WTC11 (cell line): Measurements from ENCODE around the gene MCHR2. TPM values are rescaled to one million over a fixed set of nuclear protein-coding genes. Genes with fewer than 3 reads are reported as not detected.
A peak's percentile ranks its signal among the peaks of the same experiment; 100 is the strongest.

Experiments
- ATAC-seq: fragments of 200-7000 bp; cut with Tn5 transposase; 2 replicates; pipeline ENCODE4 v1.10.0; 2021; ENCODE audit warnings: mild to moderate bottlenecking, moderate library complexity
- CTCF ChIA-PET: fragments of 300-600 bp; sonication (Branson Sonifier 250); formaldehyde crosslinking; loops from one replicate; lab custom pipeline; 2021; ENCODE audit warnings: antibody characterized with exemption; lab: Charles Lee
- POLR2A ChIA-PET: fragments of 350-600 bp; sonication (Branson Sonifier 250); formaldehyde crosslinking; loops from one replicate; lab custom pipeline; 2021; ENCODE audit warnings: antibody characterized with exemption; lab: Charles Lee
- DNase-seq: peaks from one replicate; pipeline ENCODE4 v3.0.0; 2021; ENCODE audit warnings: low spot score
- H3K27ac Mint-ChIP-seq: 2 replicates; pipeline ENCODE4 v1.8.0; 2021; ENCODE audit warnings: mixed read lengths
- H3K27me3 Mint-ChIP-seq: 2 replicates; pipeline ENCODE4 v1.8.0; 2021; ENCODE audit warnings: low read depth, mild to moderate bottlenecking, moderate library complexity, mixed read lengths
- H3K36me3 Mint-ChIP-seq: 2 replicates; pipeline ENCODE4 v1.8.0; 2021; ENCODE audit warnings: mixed read lengths
- H3K4me1 Mint-ChIP-seq: 2 replicates; pipeline ENCODE4 v1.8.0; 2022; ENCODE audit warnings: mixed read lengths
- H3K4me3 Mint-ChIP-seq: 2 replicates; pipeline ENCODE4 v1.8.0; 2021; ENCODE audit warnings: mild to moderate bottlenecking, moderate library complexity, mixed read lengths
- H3K9me3 Mint-ChIP-seq: 2 replicates; pipeline ENCODE4 v1.8.0; 2021; ENCODE audit warnings: mixed read lengths
- CBFB ChIP-seq: sonication (generic); formaldehyde crosslinking; IDR thresholded peaks from 2 replicates; pipeline ENCODE4 v1.8.1; 2022; ENCODE audit warnings: mild to moderate bottlenecking, low read depth, missing genetic modification reagents
- ESRRA ChIP-seq: sonication (generic); formaldehyde crosslinking; IDR thresholded peaks from 2 replicates; pipeline ENCODE4 v1.8.1; 2022; ENCODE audit warnings: mild to moderate bottlenecking, missing genetic modification reagents, borderline replicate concordance
- GABPB1 ChIP-seq: sonication (generic); formaldehyde crosslinking; IDR thresholded peaks from 2 replicates; pipeline ENCODE4 v1.8.1; 2023; ENCODE audit warnings: mild to moderate bottlenecking, missing genetic modification reagents
- GTF2I ChIP-seq: fragments of 250-450 bp; sonication (Bioruptor Pico); conservative IDR thresholded peaks from 2 replicates; pipeline ENCODE4 v1.4.0; 2021; ENCODE audit warnings: mild to moderate bottlenecking
- JUN ChIP-seq: sonication (generic); formaldehyde crosslinking; IDR thresholded peaks from 2 replicates; pipeline ENCODE4 v1.8.0; 2023; ENCODE audit warnings: mild to moderate bottlenecking, missing genetic modification reagents
- NR1H2 ChIP-seq: sonication (generic); formaldehyde crosslinking; IDR thresholded peaks from 2 replicates; pipeline ENCODE4 v1.9.0; 2021; ENCODE audit warnings: mild to moderate bottlenecking, moderate library complexity, missing genetic modification reagents
- NR3C1 ChIP-seq: sonication (generic); formaldehyde crosslinking; conservative IDR thresholded peaks from 2 replicates; pipeline ENCODE4 v1.8.1; 2023; ENCODE audit warnings: low read depth, mild to moderate bottlenecking, missing genetic modification reagents
- SMAD3 ChIP-seq: sonication (generic); formaldehyde crosslinking; IDR thresholded peaks from 2 replicates; pipeline ENCODE4 v1.8.0; 2022; ENCODE audit warnings: missing genetic modification reagents, mild to moderate bottlenecking, borderline replicate concordance
- TEAD4 ChIP-seq: sonication (generic); formaldehyde crosslinking; IDR thresholded peaks from 2 replicates; pipeline ENCODE4 v1.8.0; 2022; ENCODE audit warnings: mild to moderate bottlenecking, missing genetic modification reagents
- TP53 ChIP-seq: sonication (generic); formaldehyde crosslinking; IDR thresholded peaks from 2 replicates; pipeline ENCODE4 v1.8.1; 2023; ENCODE audit warnings: mild to moderate bottlenecking, missing genetic modification reagents
- ZBTB21 ChIP-seq: sonication (generic); formaldehyde crosslinking; IDR thresholded peaks from 2 replicates; pipeline ENCODE4 v1.8.1; 2023; ENCODE audit warnings: mild to moderate bottlenecking, missing genetic modification reagents, borderline replicate concordance
- ZNF317 ChIP-seq: sonication (generic); formaldehyde crosslinking; IDR thresholded peaks from 2 replicates; pipeline ENCODE4 v1.8.1; 2023; ENCODE audit warnings: low read depth, mild to moderate bottlenecking, moderate library complexity, missing genetic modification reagents, borderline replicate concordance
- ZNF396 ChIP-seq: fragments of 250-450 bp; sonication (Bioruptor Pico); IDR thresholded peaks from 2 replicates; pipeline ENCODE4 v1.8.0; 2021; ENCODE audit warnings: mild to moderate bottlenecking, moderate library complexity, borderline replicate concordance
- ZNF416 ChIP-seq: fragments of 250-450 bp; sonication (Bioruptor Pico); IDR thresholded peaks from 2 replicates; pipeline ENCODE4 v1.9.0; 2021; ENCODE audit warnings: mild to moderate bottlenecking, inconsistent platforms
- total RNA-seq: library from RNA; stranded (reverse); gene quantifications from 3 replicates; pipeline ENCODE4 v1.2.3, GENCODE V29; 2021
- TF ChIP-seq, protein P1 (sequence below): sonication (generic); formaldehyde crosslinking; IDR thresholded peaks from 2 replicates; pipeline ENCODE4 v1.8.1; 2023; ENCODE audit warnings: mild to moderate bottlenecking, missing genetic modification reagents
- TF ChIP-seq, protein P2 (sequence below): fragments of 250-450 bp; sonication (Bioruptor Pico); IDR thresholded peaks from 2 replicates; pipeline ENCODE4 v2.1.2; 2022; ENCODE audit warnings: mild to moderate bottlenecking, moderate library complexity
- TF ChIP-seq, protein P3 (sequence below): fragments of 250-450 bp; sonication (Bioruptor Pico); IDR thresholded peaks from 2 replicates; pipeline ENCODE4 v1.8.0; 2021; ENCODE audit warnings: mild to moderate bottlenecking
- TF ChIP-seq, protein P4 (sequence below): sonication (generic); formaldehyde crosslinking; IDR thresholded peaks from 2 replicates; pipeline ENCODE4 v1.8.0; 2023; ENCODE audit warnings: mild to moderate bottlenecking, missing genetic modification reagents
- TF ChIP-seq, protein P5 (sequence below): sonication (generic); formaldehyde crosslinking; conservative IDR thresholded peaks from 2 replicates; pipeline ENCODE4 v1.8.1; 2022; ENCODE audit warnings: mild to moderate bottlenecking, missing genetic modification reagents

Gene MCHR2
- total RNA-seq, 1 experiment from 2014 or later: not detected

DNA sequence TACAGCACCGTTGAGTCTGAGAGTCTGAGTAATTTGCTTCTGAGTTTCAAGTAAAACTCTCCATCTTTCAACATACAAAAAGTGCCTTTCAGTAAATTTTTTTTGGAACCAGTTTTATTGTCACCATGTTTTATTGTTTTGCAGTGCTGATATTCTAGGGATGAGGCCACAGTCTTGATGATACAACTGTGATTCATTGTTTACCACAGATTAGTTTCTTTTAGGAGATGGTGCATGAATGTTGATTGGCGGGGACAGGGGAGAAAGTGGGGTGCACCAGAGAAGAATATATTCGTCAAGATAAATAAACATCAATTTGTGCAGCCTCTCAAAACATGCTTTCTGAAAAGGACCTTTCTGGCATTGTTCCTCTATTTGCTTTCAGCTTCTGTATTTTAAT, 109.0 kb downstream of the MCHR2 start:
- Mint-ChIP-seq H3K27me3 (no peaks in the 10 kb centered on the region; the same call in 1 of the 2 replicates), H3K9me3 (no peaks in the 10 kb centered on the region), H3K4me1 (peaks cover 8% of the 10 kb centered on the region), H3K4me3 (no peak overlapping the region), H3K36me3 (no peaks in the 10 kb centered on the region), H3K27ac (no peak overlapping the region)
- no peak for DNase-seq
- TF ChIP-seq ZBTB21 (CRISPR knock-in tag): no peak
- TF ChIP-seq GABPB1 (CRISPR knock-in tag): no peak
- ChIA-PET CTCF (interaction anchor here (1.5 kb wide), 1 partner anchor 17 kb away, joined by 3 read pairs; no protein-coding TSS in a partner anchor), POLR2A (no interaction called here)
- ATAC-seq: no peak

DNA sequence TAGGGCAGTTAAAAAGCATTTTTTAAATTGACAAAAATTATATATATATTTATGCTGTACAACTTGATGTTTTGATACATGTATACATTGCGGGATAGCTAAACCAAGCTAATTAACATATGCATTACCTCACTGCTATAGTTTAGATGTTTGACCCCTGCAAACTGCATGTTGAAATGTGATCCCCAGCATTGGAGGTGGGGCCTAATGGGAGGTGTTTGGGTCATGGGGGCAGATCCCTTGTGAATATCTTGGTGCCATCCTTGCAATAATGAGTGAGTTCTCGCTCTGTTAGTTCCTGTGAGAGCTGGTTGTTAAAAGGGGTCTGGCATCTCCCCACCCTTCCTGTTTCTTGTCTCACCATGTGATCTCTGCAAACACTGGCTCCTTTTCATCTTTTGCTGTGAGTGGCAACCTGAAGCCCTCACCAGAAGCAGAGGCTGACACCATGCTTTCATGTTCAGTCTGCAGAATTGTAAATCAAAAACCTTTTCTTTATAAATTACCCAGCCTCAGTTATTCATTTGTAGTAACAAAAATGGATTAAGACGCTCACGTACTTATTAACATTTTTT, 111.8 kb downstream of the MCHR2 start:
- POLR2A ChIA-PET: no interaction called here
- peak; percentile 62 for ATAC-seq
- H3K27ac Mint-ChIP-seq: no peak overlapping the region
- H3K36me3 Mint-ChIP-seq: no peaks in the 10 kb centered on the region
- H3K4me1 Mint-ChIP-seq: peaks cover 8% of the 10 kb centered on the region
- H3K4me3 Mint-ChIP-seq: no peak overlapping the region
- TF ChIP-seq JUN (no peak), TP53 (CRISPR knock-in tag) (no peak)
- TF ChIP-seq, all 79 proteins: peak for 0
- no peak for DNase-seq
- CTCF ChIA-PET: interaction anchor here (0.8 to 3.1 kb wide), 2 partner anchors 14 to 120 kb away, joined by 3 to 17 read pairs; no protein-coding TSS in a partner anchor
- Mint-ChIP-seq H3K9me3 (no peaks in the 10 kb centered on the region), H3K27me3 (no peaks in the 10 kb centered on the region)

DNA sequence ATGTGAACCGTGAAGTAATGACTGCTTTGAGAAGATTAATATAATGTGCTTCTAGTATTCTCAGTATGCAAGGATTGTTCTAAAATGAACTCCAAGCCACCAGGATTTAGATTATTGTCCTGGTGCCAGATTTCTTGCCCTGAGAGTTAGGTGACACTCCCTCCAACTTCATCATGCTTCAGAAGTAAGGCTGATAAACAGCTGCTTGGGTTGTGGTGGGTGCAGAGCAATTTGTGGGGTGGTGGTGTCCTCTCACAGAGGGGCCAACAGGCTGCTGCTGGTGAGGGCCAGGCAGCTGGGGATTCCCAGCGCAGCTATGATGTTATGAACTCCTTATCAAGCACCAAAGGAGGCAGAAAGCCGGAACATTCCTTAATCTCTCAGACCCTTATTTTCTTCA, 114.6 kb downstream of the MCHR2 start:
- TF ChIP-seq GTF2I (CRISPR knock-in tag): no peak
- no peak for TF ChIP-seq SMAD3 (CRISPR knock-in tag)
- TF ChIP-seq ZNF317: no peak
- no peak for TF ChIP-seq ZNF396 (CRISPR knock-in tag)
- TF ChIP-seq NR1H2: no peak
- TF ChIP-seq CBFB: no peak
- no peak for TF ChIP-seq ZNF416 (CRISPR knock-in tag)
- H3K9me3 Mint-ChIP-seq: no peaks in the 10 kb centered on the region
- peaks cover 8% of the 10 kb centered on the region for H3K4me1 Mint-ChIP-seq
- H3K27me3 Mint-ChIP-seq: no peaks in the 10 kb centered on the region
- CTCF ChIA-PET: interaction anchor here (1.1 kb wide), 1 partner anchor 12 kb away, joined by 3 read pairs; no protein-coding TSS in a partner anchor
- POLR2A ChIA-PET: no interaction called here
- no peaks in the 10 kb centered on the region for H3K36me3 Mint-ChIP-seq
- no peak overlapping the region for H3K4me3 Mint-ChIP-seq
- ATAC-seq (no peak), DNase-seq (no peak)
- H3K27ac Mint-ChIP-seq: no peak overlapping the region

DNA sequence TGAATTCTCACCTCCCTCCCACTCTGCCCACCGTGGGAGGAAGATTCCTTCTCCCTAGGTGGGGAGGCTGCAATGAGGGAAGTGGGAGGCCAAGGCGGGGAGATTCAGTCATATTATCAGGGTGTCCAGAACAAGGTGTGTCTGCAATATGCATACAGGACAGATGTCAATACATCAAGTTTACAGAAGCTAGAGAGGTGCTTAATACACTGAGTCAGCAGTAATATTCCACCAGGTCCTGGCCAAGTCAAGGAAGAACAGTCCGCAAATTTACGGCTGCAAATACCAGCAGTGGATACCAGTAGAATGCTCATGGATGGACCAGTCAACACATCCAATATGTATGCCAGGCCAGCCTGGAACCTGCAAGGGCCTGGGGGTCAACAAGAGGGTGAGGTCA, 119.0 kb downstream of the MCHR2 start:
- H3K9me3 Mint-ChIP-seq: no peaks in the 10 kb centered on the region
- no peaks in the 10 kb centered on the region for H3K27me3 Mint-ChIP-seq
- DNase-seq (no peak), ATAC-seq (no peak)
- H3K4me1 Mint-ChIP-seq: peaks cover 7% of the 10 kb centered on the region; the same call in 1 of the 2 replicates
- ChIA-PET POLR2A (no interaction called here), CTCF (no interaction called here)
- no peak overlapping the region for H3K27ac Mint-ChIP-seq
- TF ChIP-seq, protein P1, sequence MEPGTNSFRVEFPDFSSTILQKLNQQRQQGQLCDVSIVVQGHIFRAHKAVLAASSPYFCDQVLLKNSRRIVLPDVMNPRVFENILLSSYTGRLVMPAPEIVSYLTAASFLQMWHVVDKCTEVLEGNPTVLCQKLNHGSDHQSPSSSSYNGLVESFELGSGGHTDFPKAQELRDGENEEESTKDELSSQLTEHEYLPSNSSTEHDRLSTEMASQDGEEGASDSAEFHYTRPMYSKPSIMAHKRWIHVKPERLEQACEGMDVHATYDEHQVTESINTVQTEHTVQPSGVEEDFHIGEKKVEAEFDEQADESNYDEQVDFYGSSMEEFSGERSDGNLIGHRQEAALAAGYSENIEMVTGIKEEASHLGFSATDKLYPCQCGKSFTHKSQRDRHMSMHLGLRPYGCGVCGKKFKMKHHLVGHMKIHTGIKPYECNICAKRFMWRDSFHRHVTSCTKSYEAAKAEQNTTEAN (CRISPR knock-in tag): no peak
- TF ChIP-seq NR3C1 (CRISPR knock-in tag): no peak
- H3K4me3 Mint-ChIP-seq: no peak overlapping the region
- no peaks in the 10 kb centered on the region for H3K36me3 Mint-ChIP-seq

DNA sequence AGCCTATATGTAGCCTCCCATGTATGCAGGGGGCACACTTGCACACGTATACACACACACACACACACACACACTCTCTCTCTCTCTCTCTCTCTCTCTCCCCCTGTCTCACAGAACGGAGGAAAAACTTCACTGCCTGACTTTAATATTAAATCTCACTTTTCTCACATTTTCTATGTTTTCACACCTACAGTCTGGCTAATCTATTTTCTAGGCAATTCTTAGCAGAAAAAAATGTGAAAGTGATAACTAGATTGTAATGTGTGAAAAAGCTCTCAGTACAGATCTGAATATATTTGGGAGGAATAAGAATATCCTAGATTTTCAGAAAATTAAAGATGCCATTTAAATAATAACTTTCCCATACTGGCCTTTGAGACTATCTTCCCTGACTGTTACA, 120.9 kb downstream of the MCHR2 start:
- Mint-ChIP-seq H3K9me3 (no peaks in the 10 kb centered on the region), H3K27ac (no peak overlapping the region), H3K27me3 (peaks cover 14% of the 10 kb centered on the region), H3K4me3 (no peak overlapping the region), H3K36me3 (no peaks in the 10 kb centered on the region), H3K4me1 (peaks cover 7% of the 10 kb centered on the region; the same call in 1 of the 2 replicates)
- POLR2A ChIA-PET: no interaction called here
- no peak for ATAC-seq
- DNase-seq: no peak
- CTCF ChIA-PET: no interaction called here
- TF ChIP-seq ESRRA (CRISPR knock-in tag) (no peak), TEAD4 (CRISPR knock-in tag) (no peak)
- TF ChIP-seq, protein P2, sequence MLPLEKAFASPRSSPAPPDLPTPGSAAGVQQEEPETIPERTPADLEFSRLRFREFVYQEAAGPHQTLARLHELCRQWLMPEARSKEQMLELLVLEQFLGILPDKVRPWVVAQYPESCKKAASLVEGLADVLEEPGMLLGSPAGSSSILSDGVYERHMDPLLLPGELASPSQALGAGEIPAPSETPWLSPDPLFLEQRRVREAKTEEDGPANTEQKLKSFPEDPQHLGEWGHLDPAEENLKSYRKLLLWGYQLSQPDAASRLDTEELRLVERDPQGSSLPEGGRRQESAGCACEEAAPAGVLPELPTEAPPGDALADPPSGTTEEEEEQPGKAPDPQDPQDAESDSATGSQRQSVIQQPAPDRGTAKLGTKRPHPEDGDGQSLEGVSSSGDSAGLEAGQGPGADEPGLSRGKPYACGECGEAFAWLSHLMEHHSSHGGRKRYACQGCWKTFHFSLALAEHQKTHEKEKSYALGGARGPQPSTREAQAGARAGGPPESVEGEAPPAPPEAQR (CRISPR knock-in tag): no peak
- TF ChIP-seq, protein P3, sequence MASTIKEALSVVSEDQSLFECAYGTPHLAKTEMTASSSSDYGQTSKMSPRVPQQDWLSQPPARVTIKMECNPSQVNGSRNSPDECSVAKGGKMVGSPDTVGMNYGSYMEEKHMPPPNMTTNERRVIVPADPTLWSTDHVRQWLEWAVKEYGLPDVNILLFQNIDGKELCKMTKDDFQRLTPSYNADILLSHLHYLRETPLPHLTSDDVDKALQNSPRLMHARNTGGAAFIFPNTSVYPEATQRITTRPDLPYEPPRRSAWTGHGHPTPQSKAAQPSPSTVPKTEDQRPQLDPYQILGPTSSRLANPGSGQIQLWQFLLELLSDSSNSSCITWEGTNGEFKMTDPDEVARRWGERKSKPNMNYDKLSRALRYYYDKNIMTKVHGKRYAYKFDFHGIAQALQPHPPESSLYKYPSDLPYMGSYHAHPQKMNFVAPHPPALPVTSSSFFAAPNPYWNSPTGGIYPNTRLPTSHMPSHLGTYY (CRISPR knock-in tag): no peak
- TF ChIP-seq, protein P4, sequence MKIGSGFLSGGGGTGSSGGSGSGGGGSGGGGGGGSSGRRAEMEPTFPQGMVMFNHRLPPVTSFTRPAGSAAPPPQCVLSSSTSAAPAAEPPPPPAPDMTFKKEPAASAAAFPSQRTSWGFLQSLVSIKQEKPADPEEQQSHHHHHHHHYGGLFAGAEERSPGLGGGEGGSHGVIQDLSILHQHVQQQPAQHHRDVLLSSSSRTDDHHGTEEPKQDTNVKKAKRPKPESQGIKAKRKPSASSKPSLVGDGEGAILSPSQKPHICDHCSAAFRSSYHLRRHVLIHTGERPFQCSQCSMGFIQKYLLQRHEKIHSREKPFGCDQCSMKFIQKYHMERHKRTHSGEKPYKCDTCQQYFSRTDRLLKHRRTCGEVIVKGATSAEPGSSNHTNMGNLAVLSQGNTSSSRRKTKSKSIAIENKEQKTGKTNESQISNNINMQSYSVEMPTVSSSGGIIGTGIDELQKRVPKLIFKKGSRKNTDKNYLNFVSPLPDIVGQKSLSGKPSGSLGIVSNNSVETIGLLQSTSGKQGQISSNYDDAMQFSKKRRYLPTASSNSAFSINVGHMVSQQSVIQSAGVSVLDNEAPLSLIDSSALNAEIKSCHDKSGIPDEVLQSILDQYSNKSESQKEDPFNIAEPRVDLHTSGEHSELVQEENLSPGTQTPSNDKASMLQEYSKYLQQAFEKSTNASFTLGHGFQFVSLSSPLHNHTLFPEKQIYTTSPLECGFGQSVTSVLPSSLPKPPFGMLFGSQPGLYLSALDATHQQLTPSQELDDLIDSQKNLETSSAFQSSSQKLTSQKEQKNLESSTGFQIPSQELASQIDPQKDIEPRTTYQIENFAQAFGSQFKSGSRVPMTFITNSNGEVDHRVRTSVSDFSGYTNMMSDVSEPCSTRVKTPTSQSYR (CRISPR knock-in tag): no peak
- TF ChIP-seq, protein P5, sequence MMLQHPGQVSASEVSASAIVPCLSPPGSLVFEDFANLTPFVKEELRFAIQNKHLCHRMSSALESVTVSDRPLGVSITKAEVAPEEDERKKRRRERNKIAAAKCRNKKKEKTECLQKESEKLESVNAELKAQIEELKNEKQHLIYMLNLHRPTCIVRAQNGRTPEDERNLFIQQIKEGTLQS (CRISPR knock-in tag): no peak
